Measurements from ENCODE around the gene ZFYVE9.
"Not testable (repeated sequence)": the region's sequence is repeated elsewhere in the genome, so short reads cannot be mapped to it uniquely, and the experiment has no call there.

- TF ChIP-seq CTCF, POLR2A (IDR thresholded peaks at IDR 0.05): not testable (repeated sequence)
Observed at GRCh38 chr1:52094300-52094699, 47.6 kb upstream of the ZFYVE9 start.
